ENCODE results near the gene MRPL18.
"Not testable (repeated sequence)": the region's sequence is repeated elsewhere in the genome, so short reads cannot be mapped to it uniquely, and the experiment has no call there.

The MRPL18 gene

DNA sequence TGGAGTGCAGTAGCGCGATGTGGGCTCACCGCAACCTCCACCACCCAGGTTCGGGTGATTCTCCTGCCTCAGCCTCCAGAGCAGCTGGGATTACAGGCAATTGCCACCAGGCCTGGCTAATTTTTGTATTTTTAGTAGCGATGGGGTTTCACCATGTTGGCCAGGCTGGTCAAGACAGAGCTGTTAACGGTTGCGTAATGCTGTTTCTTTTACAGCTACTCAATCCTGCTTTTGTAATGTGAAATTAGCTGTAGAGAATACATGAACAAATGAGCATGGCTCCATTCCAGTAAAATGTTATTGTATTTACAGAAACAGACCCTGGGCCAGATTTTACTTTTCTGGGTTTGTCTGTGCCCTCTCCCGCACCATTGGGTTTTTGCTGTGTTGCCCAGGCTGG, 11.7 kb downstream of the MRPL18 start:
- Histone ChIP-seq H3K9me3 (ENCODE audit: control insufficient read depth in 2 of 2, low read length in 2 of 2) (no peaks in the 10 kb centered on the region), H3K4me1 (ENCODE audit: control insufficient read depth, insufficient read depth, low read length) (no peaks in the 10 kb centered on the region), H3K27ac (ENCODE audit: low read length) (no peak overlapping the region), H3K36me3 (ENCODE audit: control insufficient read depth in 2 of 2, insufficient read depth in 2 of 2, low read length in 2 of 2) (peaks cover 27 to 28% of the 10 kb centered on the region in 2 donors), H3K27me3 (ENCODE audit: control insufficient read depth in 1 of 2, insufficient read depth in 2 of 2, low read length in 2 of 2) (no peaks in the 10 kb centered on the region), H3K4me3 (ENCODE audit: low read length in 2 of 2) (no peak overlapping the region), H3K9ac (ENCODE audit: low read length in 2 of 2) (no peak overlapping the region)

DNA sequence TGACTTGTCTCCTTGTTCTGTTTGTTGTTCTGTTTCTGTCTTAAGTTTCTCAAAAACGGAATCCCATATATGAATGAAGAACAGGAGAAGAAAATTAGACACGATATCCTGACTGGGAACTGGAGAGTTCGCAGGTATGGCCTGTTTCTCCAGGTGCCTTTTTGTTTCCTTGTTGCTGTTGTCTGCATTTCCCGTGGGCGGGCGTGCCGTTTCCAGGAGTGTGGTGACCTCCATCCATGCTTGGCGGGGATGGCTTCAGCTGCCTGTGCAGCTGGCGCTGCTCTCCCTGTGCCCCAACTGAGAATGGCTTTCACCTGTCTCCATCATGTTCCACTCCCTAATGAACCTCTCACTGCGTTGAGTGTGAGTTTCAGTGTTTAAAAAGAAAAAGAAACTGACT, 14.2 kb downstream of the MRPL18 start:
- H3K9me3 ChIP-seq (ENCODE audit: control insufficient read depth in 2 of 2, low read length in 2 of 2), result no peaks in the 10 kb centered on the region
- no peak overlapping the region for H3K9ac ChIP-seq (ENCODE audit: low read length in 2 of 2)
- no peaks in the 10 kb centered on the region for H3K27me3 ChIP-seq (ENCODE audit: control insufficient read depth in 1 of 2, insufficient read depth in 2 of 2, low read length in 2 of 2)
- no peaks in the 10 kb centered on the region for H3K4me1 ChIP-seq (ENCODE audit: control insufficient read depth, insufficient read depth, low read length)
- no peak overlapping the region for H3K27ac ChIP-seq (ENCODE audit: low read length)
- no peak overlapping the region for H3K4me3 ChIP-seq (ENCODE audit: low read length in 2 of 2)
- H3K36me3 ChIP-seq (ENCODE audit: control insufficient read depth in 2 of 2, insufficient read depth in 2 of 2, low read length in 2 of 2), result peaks cover 7 to 11% of the 10 kb centered on the region in 2 donors

DNA sequence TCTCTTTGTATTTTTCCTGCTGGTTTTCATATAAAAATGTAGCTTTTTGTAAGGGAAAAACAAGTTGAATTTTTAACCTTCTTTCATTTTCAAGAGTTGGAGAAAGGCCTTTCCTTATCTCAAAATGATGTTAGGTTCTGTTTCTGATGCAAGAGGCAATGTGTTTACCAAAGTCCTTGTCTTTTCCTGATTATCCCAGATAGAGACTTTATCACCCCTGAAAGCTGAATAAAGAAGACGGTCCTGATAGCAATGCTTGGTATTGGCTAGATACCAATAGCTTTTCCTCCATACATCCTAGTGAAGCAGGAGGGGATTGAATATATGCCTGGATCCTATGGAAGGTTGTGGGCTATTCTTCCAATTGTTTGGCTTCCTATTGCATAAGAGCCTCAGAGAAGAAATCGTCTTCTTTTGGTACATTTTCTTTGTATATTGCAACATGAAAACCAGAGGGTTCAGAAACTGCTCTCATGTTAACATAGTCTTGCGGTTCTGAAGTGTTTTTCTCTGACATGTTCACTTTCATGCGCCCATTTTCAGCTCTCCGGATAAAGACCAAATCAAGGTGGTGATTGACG, 15.3 kb downstream of the MRPL18 start:
- Histone ChIP-seq H3K4me3 (ENCODE audit: low read length in 2 of 2) (no peak overlapping the region), H3K4me1 (ENCODE audit: control insufficient read depth, insufficient read depth, low read length) (no peaks in the 10 kb centered on the region), H3K9ac (ENCODE audit: low read length in 2 of 2) (no peak overlapping the region), H3K9me3 (ENCODE audit: control insufficient read depth in 2 of 2, low read length in 2 of 2) (no peaks in the 10 kb centered on the region), H3K36me3 (ENCODE audit: control insufficient read depth in 2 of 2, insufficient read depth in 2 of 2, low read length in 2 of 2) (peaks cover 0 to 6% of the 10 kb centered on the region in 2 donors), H3K27ac (ENCODE audit: low read length) (no peak overlapping the region), H3K27me3 (ENCODE audit: control insufficient read depth in 1 of 2, insufficient read depth in 2 of 2, low read length in 2 of 2) (no peaks in the 10 kb centered on the region)

DNA sequence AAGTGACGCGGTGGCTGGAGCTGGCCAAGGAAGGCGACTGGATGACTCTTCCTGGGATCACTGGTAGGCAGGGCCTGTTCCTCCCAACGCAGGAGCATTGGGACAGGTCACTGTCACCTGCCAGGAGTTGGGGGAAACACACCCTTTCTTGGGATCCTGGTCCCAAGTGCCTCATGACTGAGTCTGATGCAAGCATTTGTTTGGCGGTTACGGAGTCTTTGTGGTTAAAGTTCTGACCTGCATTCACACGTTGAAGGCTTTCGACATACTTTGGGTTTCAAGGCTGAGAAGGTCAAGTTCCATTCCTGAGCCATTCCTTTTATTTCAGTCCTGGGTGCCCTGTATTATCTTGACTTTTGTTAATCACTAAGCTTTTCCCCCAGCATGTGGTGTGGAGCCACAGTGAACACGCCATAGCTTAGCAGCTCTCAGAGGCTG, 15.8 kb downstream of the MRPL18 start:
- H3K4me1 ChIP-seq (ENCODE audit: control insufficient read depth, insufficient read depth, low read length), result no peaks in the 10 kb centered on the region
- H3K9me3 ChIP-seq (ENCODE audit: control insufficient read depth in 2 of 2, low read length in 2 of 2), result no peaks in the 10 kb centered on the region
- no peak overlapping the region for H3K27ac ChIP-seq (ENCODE audit: low read length)
- no peak overlapping the region for H3K9ac ChIP-seq (ENCODE audit: low read length in 2 of 2)
- H3K27me3 ChIP-seq (ENCODE audit: control insufficient read depth in 1 of 2, insufficient read depth in 2 of 2, low read length in 2 of 2), result no peaks in the 10 kb centered on the region
- no peak overlapping the region for H3K4me3 ChIP-seq (ENCODE audit: low read length in 2 of 2)
- peaks cover 0 to 6% of the 10 kb centered on the region in 2 donors for H3K36me3 ChIP-seq (ENCODE audit: control insufficient read depth in 2 of 2, insufficient read depth in 2 of 2, low read length in 2 of 2)

DNA sequence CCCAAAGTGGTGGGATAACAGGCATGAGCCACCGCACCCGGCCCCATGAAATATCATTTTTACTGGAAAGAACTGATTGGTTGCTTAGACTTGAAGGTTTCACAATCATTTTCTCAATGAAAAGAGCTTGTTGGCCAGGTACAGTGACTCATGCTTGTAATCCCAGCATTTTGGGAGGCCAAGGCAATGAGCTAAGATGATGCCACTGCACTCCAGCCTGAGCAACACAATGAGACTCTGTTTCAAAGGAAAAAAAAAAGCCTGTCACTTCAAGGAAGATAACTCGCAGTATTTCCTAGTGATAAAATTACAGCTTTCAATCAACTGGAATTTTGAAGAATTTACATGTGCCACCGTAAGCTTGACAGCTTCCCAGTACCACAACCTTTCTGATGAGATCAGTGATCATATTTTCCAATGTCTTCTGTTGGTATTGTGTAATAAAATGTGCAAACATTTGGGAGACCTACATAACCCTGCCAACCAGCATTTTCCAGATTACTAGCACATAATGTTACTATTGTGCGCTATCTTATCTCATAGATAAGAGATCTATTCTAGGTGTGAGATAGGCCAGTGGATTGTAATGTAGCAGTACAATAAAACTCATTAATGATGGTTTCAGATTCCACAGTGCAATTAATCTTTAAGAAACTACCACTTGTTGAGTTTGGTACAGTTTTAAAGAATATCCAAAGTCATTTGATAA, 17.0 kb downstream of the MRPL18 start:
- Histone ChIP-seq H3K4me1 (ENCODE audit: control insufficient read depth, insufficient read depth, low read length) (no peaks in the 10 kb centered on the region), H3K36me3 (ENCODE audit: control insufficient read depth in 2 of 2, insufficient read depth in 2 of 2, low read length in 2 of 2) (peaks cover 0 to 6% of the 10 kb centered on the region in 2 donors), H3K4me3 (ENCODE audit: low read length in 2 of 2) (no peak overlapping the region), H3K27me3 (ENCODE audit: control insufficient read depth in 1 of 2, insufficient read depth in 2 of 2, low read length in 2 of 2) (no peaks in the 10 kb centered on the region), H3K27ac (ENCODE audit: low read length) (no peak overlapping the region), H3K9me3 (ENCODE audit: control insufficient read depth in 2 of 2, low read length in 2 of 2) (no peaks in the 10 kb centered on the region), H3K9ac (ENCODE audit: low read length in 2 of 2) (no peak overlapping the region)

DNA sequence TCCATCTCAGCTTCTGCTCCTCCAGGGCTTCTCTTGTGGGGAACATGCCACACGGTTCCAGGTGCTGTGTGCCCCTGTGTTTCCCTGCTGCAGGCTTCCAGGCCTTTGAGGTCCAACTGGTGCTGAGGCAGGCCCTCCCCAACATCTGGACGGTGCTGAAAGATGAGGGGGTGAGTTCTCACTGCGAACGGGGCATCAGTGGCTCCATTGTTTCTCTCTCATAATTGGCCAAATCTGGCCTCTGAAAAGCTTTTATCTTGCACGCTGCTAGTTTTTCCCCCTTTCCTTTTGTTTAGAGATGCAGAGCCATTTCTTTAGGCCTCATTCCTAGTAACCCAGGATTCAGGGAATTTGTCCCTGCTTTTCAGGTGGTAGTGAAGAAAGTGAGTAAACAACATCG, 18.4 kb downstream of the MRPL18 start:
- no peaks in the 10 kb centered on the region for H3K9me3 ChIP-seq (ENCODE audit: control insufficient read depth in 2 of 2, low read length in 2 of 2)
- H3K9ac ChIP-seq (ENCODE audit: low read length in 2 of 2), result no peak overlapping the region
- no peak overlapping the region for H3K4me3 ChIP-seq (ENCODE audit: low read length in 2 of 2)
- H3K27ac ChIP-seq (ENCODE audit: low read length), result no peak overlapping the region
- H3K36me3 ChIP-seq (ENCODE audit: control insufficient read depth in 2 of 2, insufficient read depth in 2 of 2, low read length in 2 of 2), result peaks cover 0 to 6% of the 10 kb centered on the region in 2 donors
- H3K4me1 ChIP-seq (ENCODE audit: control insufficient read depth, insufficient read depth, low read length), result no peaks in the 10 kb centered on the region
- H3K27me3 ChIP-seq (ENCODE audit: control insufficient read depth in 1 of 2, insufficient read depth in 2 of 2, low read length in 2 of 2), result no peaks in the 10 kb centered on the region

DNA sequence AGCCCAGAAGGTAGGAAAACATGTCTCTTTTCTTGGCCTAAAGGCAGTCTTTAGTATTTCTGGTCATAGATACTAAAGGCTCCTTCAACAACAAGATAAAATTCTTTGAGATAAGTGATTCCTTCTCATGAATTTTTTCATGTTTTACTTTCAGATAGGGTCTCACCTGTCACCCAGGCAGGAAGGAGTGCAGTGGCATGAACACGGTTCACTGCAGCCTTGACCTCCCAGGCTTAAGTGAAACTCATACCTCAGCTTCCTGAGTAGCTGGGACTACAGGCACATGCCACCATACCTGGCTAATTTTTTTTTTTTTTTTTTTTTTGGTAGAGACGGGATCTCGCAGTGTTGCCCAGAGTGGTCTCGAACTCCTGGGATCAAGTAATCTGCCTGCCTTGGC, 18.9 kb downstream of the MRPL18 start:
- Histone ChIP-seq H3K27ac (ENCODE audit: low read length) (no peak overlapping the region), H3K27me3 (ENCODE audit: control insufficient read depth in 1 of 2, insufficient read depth in 2 of 2, low read length in 2 of 2) (no peaks in the 10 kb centered on the region), H3K4me3 (ENCODE audit: low read length in 2 of 2) (no peak overlapping the region), H3K9ac (ENCODE audit: low read length in 2 of 2) (no peak overlapping the region), H3K4me1 (ENCODE audit: control insufficient read depth, insufficient read depth, low read length) (no peaks in the 10 kb centered on the region), H3K9me3 (ENCODE audit: control insufficient read depth in 2 of 2, low read length in 2 of 2) (no peaks in the 10 kb centered on the region), H3K36me3 (ENCODE audit: control insufficient read depth in 2 of 2, insufficient read depth in 2 of 2, low read length in 2 of 2) (peaks cover 0 to 6% of the 10 kb centered on the region in 2 donors)

DNA sequence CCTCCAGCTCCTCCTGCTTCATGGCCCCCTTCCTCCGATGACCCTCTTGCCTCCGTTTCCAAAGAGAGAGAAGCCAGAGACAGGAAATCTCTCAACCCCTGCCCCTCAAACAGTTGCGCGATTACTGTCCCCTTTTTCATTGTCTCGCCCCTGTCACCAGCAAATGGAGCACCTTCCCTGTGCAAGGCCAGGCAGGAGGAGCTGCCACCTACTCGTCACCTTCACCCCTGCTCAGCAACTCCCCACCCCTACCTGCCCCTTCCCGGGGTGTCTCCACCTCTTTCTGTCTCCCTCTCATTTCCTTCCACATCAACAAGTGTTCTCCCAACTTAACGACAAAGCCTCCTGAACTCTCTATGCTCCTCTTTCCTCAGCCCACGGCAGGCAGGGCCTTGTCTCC, 23.5 kb downstream of the MRPL18 start:
- Histone ChIP-seq H3K4me1 (ENCODE audit: control insufficient read depth, insufficient read depth, low read length) (no peaks in the 10 kb centered on the region), H3K27ac (ENCODE audit: low read length) (no peak overlapping the region), H3K4me3 (ENCODE audit: low read length in 2 of 2) (no peak overlapping the region), H3K27me3 (ENCODE audit: control insufficient read depth in 1 of 2, insufficient read depth in 2 of 2, low read length in 2 of 2) (no peaks in the 10 kb centered on the region), H3K36me3 (ENCODE audit: control insufficient read depth in 2 of 2, insufficient read depth in 2 of 2, low read length in 2 of 2) (peaks cover 0 to 2% of the 10 kb centered on the region in 2 donors), H3K9me3 (ENCODE audit: control insufficient read depth in 2 of 2, low read length in 2 of 2) (no peaks in the 10 kb centered on the region), H3K9ac (ENCODE audit: low read length in 2 of 2) (no peak overlapping the region)

DNA sequence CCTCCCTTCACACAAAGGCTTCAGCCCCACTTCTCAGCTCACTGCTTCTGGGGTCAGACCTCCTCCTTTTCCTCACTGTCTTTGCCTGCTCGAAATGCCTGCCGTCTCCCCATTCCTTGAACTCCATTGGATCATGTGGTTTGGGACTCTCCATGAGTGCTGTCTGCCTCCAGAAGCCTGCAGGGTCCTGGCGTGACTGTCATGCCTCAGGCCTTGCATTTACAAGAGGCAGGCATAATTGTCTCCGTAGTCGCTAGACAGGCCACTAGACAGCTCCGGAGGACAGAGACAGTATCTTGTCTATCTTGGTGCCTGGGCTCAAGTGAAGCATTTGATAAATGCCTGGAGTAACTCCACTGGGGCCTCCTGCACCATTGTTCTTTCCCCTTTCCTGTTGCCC, 25.1 kb downstream of the MRPL18 start:
- H3K9ac ChIP-seq (ENCODE audit: low read length in 2 of 2), result no peak overlapping the region
- H3K4me1 ChIP-seq (ENCODE audit: control insufficient read depth, insufficient read depth, low read length), result no peaks in the 10 kb centered on the region
- H3K36me3 ChIP-seq (ENCODE audit: control insufficient read depth in 2 of 2, insufficient read depth in 2 of 2, low read length in 2 of 2), result peaks cover 0 to 2% of the 10 kb centered on the region in 2 donors
- H3K9me3 ChIP-seq (ENCODE audit: control insufficient read depth in 2 of 2, low read length in 2 of 2), result no peaks in the 10 kb centered on the region
- H3K4me3 ChIP-seq (ENCODE audit: low read length in 2 of 2), result no peak overlapping the region
- no peaks in the 10 kb centered on the region for H3K27me3 ChIP-seq (ENCODE audit: control insufficient read depth in 1 of 2, insufficient read depth in 2 of 2, low read length in 2 of 2)
- H3K27ac ChIP-seq (ENCODE audit: low read length), result no peak overlapping the region

DNA sequence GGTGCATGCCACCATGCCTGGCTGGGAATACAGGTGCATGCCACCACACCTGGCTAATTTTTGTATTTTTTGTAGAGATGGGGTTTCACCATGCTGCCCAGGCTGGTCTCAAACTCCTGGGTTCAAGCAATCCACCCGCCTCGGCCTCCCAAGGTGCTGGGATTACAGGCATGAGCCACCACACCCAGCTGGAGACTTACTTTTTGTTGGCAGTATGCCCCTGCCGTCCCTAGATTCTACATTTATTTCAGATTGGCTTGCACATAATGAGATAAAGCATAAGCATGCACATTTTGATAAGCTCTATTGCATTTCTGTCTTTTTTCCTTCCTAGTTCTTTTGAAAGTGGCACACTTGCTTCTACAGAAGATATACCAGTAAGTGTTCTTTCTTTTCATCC, 26.5 kb downstream of the MRPL18 start:
- H3K36me3 ChIP-seq (ENCODE audit: control insufficient read depth in 2 of 2, insufficient read depth in 2 of 2, low read length in 2 of 2); H3K27ac ChIP-seq (ENCODE audit: low read length); H3K9me3 ChIP-seq (ENCODE audit: control insufficient read depth in 2 of 2, low read length in 2 of 2); H3K27me3 ChIP-seq (ENCODE audit: control insufficient read depth in 1 of 2, insufficient read depth in 2 of 2, low read length in 2 of 2); H3K4me3 ChIP-seq (ENCODE audit: low read length in 2 of 2); H3K9ac ChIP-seq (ENCODE audit: low read length in 2 of 2); H3K4me1 ChIP-seq (ENCODE audit: control insufficient read depth, insufficient read depth, low read length): not testable (repeated sequence)

All from stomach smooth muscle (tissue), 2 donors.